Retinal pigment epithelial cell (primary cell): ENCODE results near the gene PLCD3.

Experiments
- DNase-seq: peaks from one replicate; pipeline ENCODE4 v3.0.0-alpha.2; 2010; ENCODE audit warnings: low read depth
- H3K4me3 ChIP-seq: 2 replicates; pipeline ENCODE4 v1.5.1; 2011; ENCODE audit warnings: mild to moderate bottlenecking, low read length, control low read depth, moderate library complexity
- CTCF ChIP-seq: conservative IDR thresholded peaks from 2 replicates; pipeline ENCODE4 v1.5.1; 2011; ENCODE audit warnings: low read depth, low read length, control low read depth, inconsistent platforms

Gene PLCD3

GRCh38 chr17:45160447-45161287, 28.4 kb upstream of the PLCD3 start:
- peak; percentile 23 for TF ChIP-seq CTCF
- peak overlapping the region; percentile 96 for H3K4me3 ChIP-seq
- DNase-seq: no peak

DNA sequence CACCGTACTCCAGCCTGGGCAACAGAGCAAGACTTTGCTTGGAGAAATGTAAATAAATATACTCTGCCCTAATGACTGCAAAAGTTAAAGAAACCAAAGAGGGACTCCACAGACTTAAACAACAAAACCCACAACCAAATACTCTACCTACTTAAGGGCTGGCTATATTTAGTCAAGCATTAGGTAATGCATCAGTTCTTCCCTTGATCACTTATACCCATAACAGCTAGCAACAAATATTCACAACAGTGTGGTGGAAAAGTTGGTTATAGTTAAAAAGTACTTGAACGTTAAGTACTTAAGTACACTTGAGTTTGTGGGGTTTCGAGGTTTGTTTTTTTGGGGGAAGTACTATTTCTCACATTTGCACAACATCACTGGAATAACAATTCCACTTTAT, 23.9 kb upstream of the PLCD3 start:
- no peak overlapping the region for H3K4me3 ChIP-seq
- TF ChIP-seq CTCF: no peak
- no peak for DNase-seq

DNA sequence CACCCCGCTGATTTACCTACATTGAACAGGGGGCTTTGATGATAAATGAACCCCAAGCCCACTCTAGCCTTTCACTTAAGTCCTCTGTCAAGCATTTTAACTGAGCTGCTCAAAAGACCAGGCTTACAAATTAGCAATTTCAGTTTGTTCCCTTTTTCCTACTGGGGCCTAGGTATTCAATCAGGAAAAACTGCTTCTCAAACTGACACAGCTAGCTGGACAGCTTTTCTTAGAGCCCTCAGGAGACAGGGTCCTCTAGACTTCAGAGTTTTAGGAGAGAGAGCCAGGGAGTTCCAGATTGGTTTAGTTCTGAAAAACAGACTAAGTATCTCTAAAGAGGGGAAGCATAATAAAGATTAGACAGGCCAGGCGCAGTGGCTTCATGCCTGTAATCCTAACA, 23.2 kb upstream of the PLCD3 start:
- no peak overlapping the region for H3K4me3 ChIP-seq
- no peak for DNase-seq
- TF ChIP-seq CTCF: no peak

GRCh38 chr17:45155029-45155428, 22.7 kb upstream of the PLCD3 start:
- TF ChIP-seq CTCF: no peak
- no peak for DNase-seq
- H3K4me3 ChIP-seq: no peak overlapping the region

GRCh38 chr17:45150911-45151809, 18.8 kb upstream of the PLCD3 start:
- no peak for DNase-seq
- no peak for TF ChIP-seq CTCF
- peak overlapping the region; percentile 96 for H3K4me3 ChIP-seq

DNA sequence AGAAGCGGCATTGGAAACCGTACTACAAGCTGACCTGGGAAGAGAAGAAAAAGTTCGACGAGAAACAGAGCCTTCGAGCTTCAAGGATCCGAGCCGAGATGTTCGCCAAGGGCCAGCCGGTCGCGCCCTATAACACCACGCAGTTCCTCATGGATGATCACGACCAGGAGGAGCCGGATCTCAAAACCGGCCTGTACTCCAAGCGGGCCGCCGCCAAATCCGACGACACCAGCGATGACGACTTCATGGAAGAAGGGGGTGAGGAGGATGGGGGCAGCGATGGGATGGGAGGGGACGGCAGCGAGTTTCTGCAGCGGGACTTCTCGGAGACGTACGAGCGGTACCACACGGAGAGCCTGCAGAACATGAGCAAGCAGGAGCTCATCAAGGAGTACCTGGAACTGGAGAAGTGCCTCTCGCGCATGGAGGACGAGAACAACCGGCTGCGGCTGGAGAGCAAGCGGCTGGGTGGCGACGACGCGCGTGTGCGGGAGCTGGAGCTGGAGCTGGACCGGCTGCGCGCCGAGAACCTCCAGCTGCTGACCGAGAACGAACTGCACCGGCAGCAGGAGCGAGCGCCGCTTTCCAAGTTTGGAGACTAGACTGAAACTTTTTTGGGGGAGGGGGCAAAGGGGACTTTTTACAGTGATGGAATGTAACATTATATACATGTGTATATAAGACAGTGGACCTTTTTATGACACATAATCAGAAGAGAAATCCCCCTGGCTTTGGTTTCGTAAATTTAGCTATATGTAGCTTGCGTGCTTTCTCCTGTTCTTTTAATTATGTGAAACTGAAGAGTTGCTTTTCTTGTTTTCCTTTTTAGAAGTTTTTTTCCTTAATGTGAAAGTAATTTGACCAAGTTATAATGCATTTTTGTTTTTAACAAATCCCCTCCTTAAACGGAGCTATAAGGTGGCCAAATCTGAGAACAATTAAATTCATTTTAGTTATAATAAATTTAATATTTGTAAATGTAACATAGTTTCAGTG, 17.7 kb upstream of the PLCD3 start:
- TF ChIP-seq CTCF: no peak
- peak overlapping the region; percentile 96 for H3K4me3 ChIP-seq
- no peak for DNase-seq
